Neural progenitor cell (in vitro differentiated cells): ENCODE data around the gene GMPR.

Experiments used
- CTCF ChIP-seq: fragments of 200-600 bp; sonication (generic); IDR thresholded peaks from 2 replicates; pipeline ENCODE4 v1.5.1; 2017; ENCODE audit warnings: antibody characterized with exemption, mild to moderate bottlenecking
- EZH2phosphoT487 ChIP-seq: fragments of 200-600 bp; sonication (generic); IDR thresholded peaks from 2 replicates; pipeline ENCODE4 v1.6.1; 2017; ENCODE audit warnings: antibody characterized with exemption

GRCh38 chr6:16321341-16321710, 82.9 kb downstream of the GMPR start:
- TF ChIP-seq CTCF = no peak
- no peak for TF ChIP-seq EZH2phosphoT487
